ENCODE measurements around the gene PHETA1. TPM values are rescaled to one million over a fixed set of nuclear protein-coding genes. Genes with fewer than 3 reads are reported as not detected.

Gene PHETA1
- polyA plus RNA-seq, 1 of the 3 experiments (the other 2 are of a cell fraction): 7.3 TPM

- Histone ChIP-seq H3K4me2 (peak overlapping the region; percentile 99), H3K4me3 (ENCODE audit: low read depth in 2 of 2, low read length in 1 of 2) (no peak overlapping the region), H3K9me2 (no peaks in the 10 kb centered on the region), H3F3A (replicated peaks; ENCODE audit: insufficient read depth) (peaks cover 48% of the 10 kb centered on the region), H2AFZ (ENCODE audit: low read depth) (0 out of 2 replicates have a peak overlapping the region, but pooled peaks have one; percentile 0), H3K36me3 (replicated peaks in 1 of 2; ENCODE audit: control insufficient read depth in 1 of 2, insufficient read depth in 2 of 2, low read length in 1 of 2) (no peaks in the 10 kb centered on the region), H3K27ac (ENCODE audit: low read depth in 2 of 2, low read length in 1 of 2) (peak overlapping the region; percentile 87 to 92), H4K20me1 (ENCODE audit: insufficient read depth) (peaks cover 24% of the 10 kb centered on the region), H3K9ac (peak overlapping the region; percentile 43; the same call in 1 of the 2 replicates), H3K79me2 (ENCODE audit: insufficient read depth) (peaks cover 98% of the 10 kb centered on the region), H3K9me3 (no peaks in the 10 kb centered on the region), H3K27me3 (ENCODE audit: insufficient read depth) (no peaks in the 10 kb centered on the region), H3K4me1 (ENCODE audit: control insufficient read depth in 1 of 2, insufficient read depth in 2 of 2, low read depth in 1 of 2, low read length in 1 of 2) (peaks cover 59 to 71% of the 10 kb centered on the region in 2 experiments; a peak in 3 of 4 replicates)
- WGBS (ENCODE audit: low lambda C conversion rate): 53% methylated on average over 3 of the region's 12 CpGs
- POLR2A ChIA-PET: no interaction called here
- peak; percentile 76 for DNase-seq
- CTCF ChIA-PET: interaction anchor here (8.8 to 19.6 kb wide), 2 partner anchors 12 to 40 kb away, joined by 98 to 618 read pairs; no protein-coding TSS in a partner anchor
- TF ChIP-seq YY1 (IDR thresholded peaks at IDR 0.05; ENCODE audit: low read depth) (0 out of 2 replicates have a peak, but pooled peaks have one; percentile 22), MXI1 (IDR thresholded peaks at IDR 0.05; ENCODE audit: low read depth, low read length) (peak; percentile 28; the same call in 1 of the 2 replicates), GABPA (IDR thresholded peaks at IDR 0.05; ENCODE audit: low read depth) (peak; percentile 43; the same call in 1 of the 2 replicates), CHD2 (IDR thresholded peaks at IDR 0.05; ENCODE audit: low read length, partially characterized antibody) (no peak)
- TF ChIP-seq, protein P1, sequence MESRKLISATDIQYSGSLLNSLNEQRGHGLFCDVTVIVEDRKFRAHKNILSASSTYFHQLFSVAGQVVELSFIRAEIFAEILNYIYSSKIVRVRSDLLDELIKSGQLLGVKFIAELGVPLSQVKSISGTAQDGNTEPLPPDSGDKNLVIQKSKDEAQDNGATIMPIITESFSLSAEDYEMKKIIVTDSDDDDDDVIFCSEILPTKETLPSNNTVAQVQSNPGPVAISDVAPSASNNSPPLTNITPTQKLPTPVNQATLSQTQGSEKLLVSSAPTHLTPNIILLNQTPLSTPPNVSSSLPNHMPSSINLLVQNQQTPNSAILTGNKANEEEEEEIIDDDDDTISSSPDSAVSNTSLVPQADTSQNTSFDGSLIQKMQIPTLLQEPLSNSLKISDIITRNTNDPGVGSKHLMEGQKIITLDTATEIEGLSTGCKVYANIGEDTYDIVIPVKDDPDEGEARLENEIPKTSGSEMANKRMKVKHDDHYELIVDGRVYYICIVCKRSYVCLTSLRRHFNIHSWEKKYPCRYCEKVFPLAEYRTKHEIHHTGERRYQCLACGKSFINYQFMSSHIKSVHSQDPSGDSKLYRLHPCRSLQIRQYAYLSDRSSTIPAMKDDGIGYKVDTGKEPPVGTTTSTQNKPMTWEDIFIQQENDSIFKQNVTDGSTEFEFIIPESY (IDR thresholded peaks at IDR 0.05; ENCODE audit: borderline replicate concordance, low read depth): no peak
These were observed 41.7 kb upstream of the PHETA1 start for GRCh38 chr12:111410431-111411184.

DNA sequence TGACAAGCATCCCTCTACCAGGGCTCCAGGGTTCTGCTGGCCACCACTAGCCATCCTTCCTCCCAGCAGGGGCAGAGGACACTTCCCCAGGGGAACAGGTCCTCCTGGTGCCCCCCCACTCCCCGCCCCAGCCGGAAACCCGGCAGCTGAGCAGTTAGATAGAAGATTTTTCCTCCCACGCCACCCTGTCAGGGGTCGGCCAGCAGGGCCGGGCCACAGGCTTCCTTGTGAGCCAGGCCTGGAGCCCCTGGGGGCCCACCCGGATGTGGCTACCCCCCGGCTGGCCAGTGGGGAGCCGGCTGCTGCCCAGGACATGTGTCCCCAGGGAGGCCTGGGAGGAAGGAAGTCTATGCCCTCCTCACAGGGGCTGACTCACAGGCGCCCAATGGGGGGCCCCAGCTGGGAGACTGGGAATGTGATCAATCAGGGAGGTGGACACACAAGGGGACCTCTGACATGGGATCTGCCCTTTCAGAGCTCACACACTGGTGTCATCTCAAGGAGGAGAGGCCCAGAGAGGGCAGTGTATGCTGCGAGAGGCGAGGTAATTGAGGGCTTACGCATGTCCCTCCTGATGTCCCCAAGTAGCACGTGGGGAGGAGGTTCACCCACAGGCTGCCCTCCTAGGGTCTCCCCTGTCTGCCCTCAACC, 41.0 kb upstream of the PHETA1 start:
- Histone ChIP-seq H3K27me3 (ENCODE audit: insufficient read depth) (no peaks in the 10 kb centered on the region), H3K9ac (peak overlapping the region; percentile 43; the same call in 1 of the 2 replicates), H3K4me2 (peak overlapping the region; percentile 99), H3K36me3 (replicated peaks in 1 of 2; ENCODE audit: control insufficient read depth in 1 of 2, insufficient read depth in 2 of 2, low read length in 1 of 2) (no peaks in the 10 kb centered on the region), H2AFZ (ENCODE audit: low read depth) (0 out of 2 replicates have a peak overlapping the region, but pooled peaks have one; percentile 0), H3K79me2 (ENCODE audit: insufficient read depth) (peaks cover 91% of the 10 kb centered on the region), H3K27ac (ENCODE audit: low read depth in 2 of 2, low read length in 1 of 2) (peak overlapping the region; percentile 87 to 92), H3K9me3 (no peaks in the 10 kb centered on the region), H3K4me1 (ENCODE audit: control insufficient read depth in 1 of 2, insufficient read depth in 2 of 2, low read depth in 1 of 2, low read length in 1 of 2) (peaks cover 59 to 70% of the 10 kb centered on the region in 2 experiments; a peak in 3 of 4 replicates), H3K9me2 (no peaks in the 10 kb centered on the region), H4K20me1 (ENCODE audit: insufficient read depth) (peaks cover 20% of the 10 kb centered on the region), H3K4me3 (ENCODE audit: low read depth in 2 of 2, low read length in 1 of 2) (peak overlapping the region in 1 of 2 experiments; percentile 92; a peak in 2 of 4 replicates), H3F3A (replicated peaks; ENCODE audit: insufficient read depth) (peaks cover 48% of the 10 kb centered on the region)
- 25% methylated on average over 9 of the region's 14 CpGs for WGBS (ENCODE audit: low lambda C conversion rate)
- peak; percentile 80 for DNase-seq
- POLR2A ChIA-PET: no interaction called here
- CTCF ChIA-PET: interaction anchor here (1.2 to 19.6 kb wide), 3 partner anchors 12 to 41 kb away, joined by 5 to 618 read pairs (median 98); no protein-coding TSS in a partner anchor
- TF ChIP-seq PBX3 (IDR thresholded peaks at IDR 0.05) (peak; percentile 69), TAF1 (IDR thresholded peaks at IDR 0.05; ENCODE audit: borderline replicate concordance, low read depth, low read length) (no peak), TCF12 (IDR thresholded peaks at IDR 0.05) (peak; percentile 61), RXRA (IDR thresholded peaks at IDR 0.05; ENCODE audit: borderline replicate concordance, low read depth) (peak; percentile 5; the same call in 1 of the 2 replicates), TEAD4 (IDR thresholded peaks at IDR 0.05; ENCODE audit: borderline replicate concordance, insufficient read depth) (no peak), EP300 (IDR thresholded peaks at IDR 0.05; ENCODE audit: borderline replicate concordance in 1 of 2, low read depth in 1 of 2, low read length in 1 of 2) (peak in 1 of 2 experiments; percentile 45; a peak in 1 of 4 replicates), FOXM1 (IDR thresholded peaks at IDR 0.05; ENCODE audit: low read depth) (no peak), FOSL2 (IDR thresholded peaks at IDR 0.05; ENCODE audit: borderline replicate concordance, low read depth) (peak; percentile 58; the same call in 1 of the 2 replicates), NFIC (IDR thresholded peaks at IDR 0.05; ENCODE audit: borderline replicate concordance) (peak; percentile 41), SMC3 (IDR thresholded peaks at IDR 0.05; ENCODE audit: low read depth, low read length) (no peak), JUND (IDR thresholded peaks at IDR 0.05) (peak; percentile 51; the same call in 1 of the 2 replicates)
